Stimulated activated CD8-positive, alpha-beta memory T cell treated with anti-CD3 and anti-CD28 coated beads, Interleukin-12 subunit alpha, Interleukin-12 subunit beta, amount 100 ng/mL, for 4 hours (primary cell): ENCODE measurements around the gene B3GALT6.
A peak's percentile ranks its signal among the peaks of the same experiment; 100 is the strongest.

Experiments
- DNase-seq: peaks from one replicate; pipeline ENCODE4 v3.0.0-alpha.2; 2020; ENCODE audit warnings: low read depth

B3GALT6 gene

DNA sequence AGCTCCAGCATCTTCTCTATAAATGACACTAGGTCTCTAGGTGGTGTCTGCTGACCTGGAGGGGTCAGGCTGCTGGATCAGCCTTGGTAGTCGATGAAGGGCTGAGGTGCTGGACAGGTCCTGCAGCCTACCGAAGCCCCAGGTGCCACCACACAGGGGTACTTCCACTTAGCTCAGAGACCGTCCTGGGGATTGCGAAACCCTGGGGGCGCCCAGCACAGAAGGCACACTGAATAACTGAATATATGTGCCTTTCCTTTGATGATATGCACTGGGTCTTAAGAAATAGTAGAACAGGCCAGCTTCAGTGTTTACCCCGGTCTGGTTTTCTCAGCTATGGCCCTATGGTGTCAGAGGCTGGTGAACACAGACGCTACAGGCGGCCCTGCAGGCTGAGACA, 30.7 kb downstream of the B3GALT6 start:
- DNase-seq = no peak

DNA sequence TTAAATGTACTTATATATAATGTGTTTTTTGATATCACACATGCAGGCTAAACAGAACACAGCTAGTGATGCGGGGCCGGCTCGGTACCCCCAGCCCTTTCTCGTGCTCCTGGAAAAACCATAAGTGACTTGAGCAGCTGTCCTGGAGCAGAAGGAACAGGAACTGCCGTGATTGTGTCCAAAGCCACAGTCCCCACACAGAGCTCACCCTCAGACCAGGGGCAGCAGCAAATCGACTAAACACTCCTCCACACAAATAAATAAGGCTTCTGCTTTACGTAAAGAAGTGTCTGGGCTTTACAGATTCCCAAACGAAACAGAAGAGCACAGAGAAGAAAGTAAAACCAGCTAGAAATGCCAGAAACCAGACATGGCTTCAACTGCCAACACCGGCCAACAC, 32.0 kb downstream of the B3GALT6 start:
- DNase-seq = no peak

DNA sequence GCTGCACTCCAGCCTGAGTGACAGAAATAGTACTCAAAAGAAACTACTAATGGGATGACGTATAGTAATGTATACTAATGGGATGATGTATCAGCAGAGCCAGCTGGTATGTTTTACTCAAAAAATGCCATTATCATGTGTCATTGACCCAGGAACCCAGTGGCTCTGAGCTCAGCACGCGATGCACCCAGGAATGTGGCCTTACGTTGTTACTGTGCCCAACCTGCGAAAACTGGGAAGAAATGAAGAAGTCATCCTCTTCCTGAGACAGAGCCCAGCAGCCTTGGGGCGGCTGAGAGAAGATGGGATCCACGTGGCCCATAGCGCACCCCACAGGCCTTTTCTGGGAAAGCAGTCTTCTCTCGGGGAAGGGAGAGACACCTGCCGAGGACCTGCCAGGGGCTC, 32.8 kb downstream of the B3GALT6 start:
- DNase-seq = no peak

DNA sequence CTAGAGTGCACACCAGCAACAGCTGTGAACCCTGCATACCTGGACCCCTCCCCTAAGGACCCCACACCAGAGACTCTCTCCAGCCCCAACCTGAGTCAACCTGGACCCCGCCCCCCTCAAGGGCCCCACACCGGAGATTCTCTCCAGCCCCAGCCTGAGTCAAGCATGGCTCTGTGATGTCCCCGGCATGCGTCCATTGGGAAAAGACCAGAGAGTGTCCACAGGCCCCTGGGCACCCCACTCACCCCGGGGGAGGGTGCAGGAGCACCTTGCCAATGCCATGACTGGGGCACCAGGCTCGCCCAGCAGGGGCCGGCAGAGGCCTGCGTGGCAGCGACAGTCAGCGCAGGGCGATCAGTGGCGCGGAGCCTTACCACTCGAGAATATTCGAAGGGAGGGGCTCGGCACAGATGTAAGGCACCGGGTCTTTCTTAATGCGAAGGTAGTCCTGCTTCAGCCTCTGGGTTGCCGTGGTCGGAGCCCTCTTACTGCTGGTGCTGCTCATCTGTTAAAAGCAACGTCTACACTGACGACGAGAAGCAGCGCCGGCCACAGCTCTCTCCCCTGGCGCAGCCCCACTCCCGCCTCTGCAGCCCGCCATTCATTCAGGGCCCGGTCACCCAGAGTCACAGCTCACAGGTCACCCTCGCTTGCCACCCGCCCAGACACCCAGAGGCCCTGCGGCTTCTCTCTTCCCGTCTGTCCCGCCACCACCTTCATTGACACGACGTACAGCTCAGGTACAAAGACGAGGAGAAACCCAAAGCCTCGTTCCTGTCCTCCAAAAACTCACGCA, 35.6 kb downstream of the B3GALT6 start:
- no peak for DNase-seq

DNA sequence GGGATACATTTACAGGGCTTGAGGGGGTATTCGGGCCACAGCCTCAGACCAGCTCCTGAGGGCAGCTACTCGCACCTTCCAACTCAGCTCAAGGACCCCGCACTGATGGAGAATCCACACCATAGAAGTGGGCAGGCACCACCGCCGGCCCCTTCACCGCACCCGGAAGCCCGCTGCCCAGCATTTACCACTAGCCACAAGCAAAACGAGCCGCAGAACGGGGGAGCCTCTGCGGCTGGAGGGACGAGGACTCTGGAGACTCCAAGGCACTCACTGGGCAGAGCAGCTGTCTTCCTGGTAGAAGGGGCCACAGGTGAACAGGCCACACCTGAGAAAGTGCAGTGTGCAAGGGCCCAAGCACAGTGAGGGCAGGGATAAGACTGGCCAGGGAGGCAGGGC, 36.2 kb downstream of the B3GALT6 start:
- no peak for DNase-seq

DNA sequence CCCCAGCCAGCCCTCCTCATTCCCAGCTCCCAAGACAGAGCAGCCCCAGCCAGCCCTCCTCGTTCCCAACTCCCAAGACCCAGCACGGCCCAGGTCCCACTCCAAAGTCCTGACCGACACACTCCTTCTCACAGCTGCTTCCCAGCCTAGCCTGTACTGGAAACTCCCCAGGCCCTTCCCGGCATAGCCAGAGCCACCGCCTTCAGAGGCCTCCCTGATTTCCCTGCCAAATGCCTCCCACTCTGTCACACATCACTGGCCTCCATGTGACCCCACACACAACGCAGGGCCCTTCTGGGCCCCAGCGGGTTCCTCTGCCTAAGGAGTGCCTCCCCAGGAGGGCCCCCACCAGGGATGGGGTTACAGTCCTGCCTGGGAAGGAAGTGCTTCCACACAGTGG, 38.8 kb downstream of the B3GALT6 start:
- DNase-seq = no peak

DNA sequence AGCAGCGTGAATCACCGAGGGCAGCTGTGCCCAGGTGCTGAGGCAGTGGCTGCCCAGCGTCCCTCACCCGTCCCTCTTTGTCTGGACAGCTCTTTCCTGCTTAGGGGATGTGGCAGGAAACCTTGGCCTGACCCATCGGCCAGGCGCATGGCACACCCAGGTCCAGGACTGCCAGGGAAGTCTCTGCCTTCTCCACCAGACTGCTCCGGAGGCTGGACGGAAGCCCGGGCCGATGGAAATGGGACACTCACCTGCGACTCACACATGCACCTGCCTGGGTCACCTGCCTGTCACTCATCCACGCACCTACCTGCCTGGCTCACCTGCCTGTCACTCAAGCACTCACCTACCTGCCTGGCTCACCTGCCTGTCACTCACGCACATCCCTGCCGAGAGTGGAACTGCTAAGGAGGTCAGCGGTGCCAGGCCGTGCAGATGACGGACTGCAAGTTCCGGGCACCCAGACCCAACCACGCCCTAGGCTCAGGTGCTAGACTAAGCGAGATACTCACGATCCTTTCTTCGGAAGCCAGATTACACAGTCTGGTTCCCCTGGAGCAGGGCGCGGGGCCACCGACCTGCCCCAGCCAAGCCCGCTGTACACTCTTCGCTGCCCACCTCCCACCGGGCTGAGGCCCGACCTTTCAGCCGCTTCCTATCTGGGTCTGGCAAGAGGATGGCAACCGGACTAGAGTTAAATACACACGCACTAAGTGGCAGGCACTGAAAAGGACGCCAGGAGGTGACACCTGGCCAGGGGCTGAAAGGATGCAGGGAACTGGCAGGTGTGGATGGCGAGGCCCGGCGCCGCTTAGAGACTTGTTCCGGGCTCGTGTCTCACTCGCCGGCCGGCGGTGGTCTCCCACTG, 40.5 kb downstream of the B3GALT6 start:
- DNase-seq = no peak

DNA sequence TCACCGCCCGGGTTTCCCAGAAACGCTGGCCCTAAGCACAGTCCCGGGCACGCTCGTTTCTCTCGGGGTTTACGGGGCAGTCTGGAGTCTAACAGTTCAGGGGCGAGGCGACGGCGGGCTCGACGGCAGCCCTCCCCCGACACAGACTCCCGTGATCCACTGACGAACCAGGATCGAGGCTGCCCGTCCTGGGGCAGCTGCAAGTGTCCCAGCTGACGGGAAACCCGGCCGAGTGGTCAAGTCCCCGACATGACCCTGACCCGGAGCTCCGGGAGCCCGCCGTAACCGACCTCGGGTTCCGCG, 41.1 kb downstream of the B3GALT6 start:
- no peak for DNase-seq

DNA sequence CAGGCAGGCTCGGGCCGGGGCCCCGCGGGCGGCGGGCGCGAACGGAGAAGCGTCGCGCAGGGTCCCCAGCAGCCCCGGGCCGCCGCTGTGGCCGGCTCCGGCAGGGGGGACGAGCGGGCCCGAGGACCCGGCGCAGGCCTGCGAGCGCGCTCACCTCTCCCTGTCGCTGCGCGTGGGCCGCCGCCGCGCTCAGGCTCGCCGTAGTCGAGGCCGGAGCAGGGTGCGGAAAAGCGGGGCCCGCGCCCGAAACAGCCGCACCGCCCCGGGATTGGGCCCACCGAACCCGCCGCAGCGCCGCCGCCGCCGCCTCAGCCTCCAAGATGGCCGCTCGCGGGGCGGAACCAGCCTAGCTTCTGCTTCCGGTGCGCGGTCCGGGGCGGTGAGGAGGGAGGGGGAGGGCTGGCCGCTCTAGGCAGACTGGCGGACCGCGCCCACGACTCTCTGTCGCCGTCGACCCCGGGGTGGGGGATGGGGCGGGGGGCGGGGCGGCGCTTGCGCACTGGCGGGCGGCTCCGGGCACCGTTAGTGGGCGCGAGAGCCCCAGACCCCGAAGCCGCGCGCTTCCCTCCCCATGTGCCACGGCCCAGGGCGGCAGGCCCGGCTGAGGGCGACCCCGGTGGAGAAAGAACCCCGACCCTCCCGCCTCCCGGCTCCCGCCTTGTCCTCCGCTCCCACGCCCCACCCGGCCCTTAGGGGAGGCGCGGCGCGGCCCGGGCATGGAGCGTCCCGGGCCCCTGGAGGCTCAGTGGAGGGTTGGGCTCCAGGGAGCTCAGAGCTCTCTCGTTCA, 41.7 kb downstream of the B3GALT6 start, which contains the start of gene UBE2J2:
TSS of gene UBE2J2 (minus strand) at position 343 of the 787 bp plus-strand sequence. CDS start 5,862 bp downstream, outside the sequence.
- peak; percentile 88 for DNase-seq

DNA sequence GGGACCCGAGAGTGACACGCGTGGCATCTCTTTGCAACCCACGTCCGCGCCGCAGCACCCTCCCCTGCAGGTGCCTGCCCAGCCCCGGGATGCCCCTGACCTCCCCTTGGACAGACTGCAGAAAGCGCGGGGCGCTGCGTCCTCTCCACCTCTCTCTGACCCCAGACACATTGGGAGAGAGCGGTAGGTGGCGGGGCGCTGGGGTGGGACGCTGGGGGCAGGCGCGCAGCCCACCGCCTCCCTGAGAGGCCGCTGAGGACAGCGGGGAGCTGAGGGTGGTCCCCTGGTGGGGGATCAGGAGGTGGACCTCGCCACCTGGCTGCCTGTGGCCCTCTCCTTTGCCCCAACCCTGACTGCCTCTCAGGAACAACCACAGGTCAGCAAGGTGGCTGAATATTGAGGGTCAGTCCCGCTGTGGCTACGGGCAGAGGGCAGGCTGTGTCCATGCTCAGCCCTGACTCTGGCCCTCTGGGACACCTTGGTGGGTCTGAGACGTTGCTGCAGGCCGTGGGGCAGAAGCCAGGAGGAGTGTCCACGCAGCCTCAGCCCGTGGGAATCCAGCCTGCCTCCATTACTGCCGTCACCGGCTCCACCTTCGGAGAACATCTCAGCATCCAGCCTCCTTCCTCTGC, 42.4 kb downstream of the B3GALT6 start:
- DNase-seq = no peak

DNA sequence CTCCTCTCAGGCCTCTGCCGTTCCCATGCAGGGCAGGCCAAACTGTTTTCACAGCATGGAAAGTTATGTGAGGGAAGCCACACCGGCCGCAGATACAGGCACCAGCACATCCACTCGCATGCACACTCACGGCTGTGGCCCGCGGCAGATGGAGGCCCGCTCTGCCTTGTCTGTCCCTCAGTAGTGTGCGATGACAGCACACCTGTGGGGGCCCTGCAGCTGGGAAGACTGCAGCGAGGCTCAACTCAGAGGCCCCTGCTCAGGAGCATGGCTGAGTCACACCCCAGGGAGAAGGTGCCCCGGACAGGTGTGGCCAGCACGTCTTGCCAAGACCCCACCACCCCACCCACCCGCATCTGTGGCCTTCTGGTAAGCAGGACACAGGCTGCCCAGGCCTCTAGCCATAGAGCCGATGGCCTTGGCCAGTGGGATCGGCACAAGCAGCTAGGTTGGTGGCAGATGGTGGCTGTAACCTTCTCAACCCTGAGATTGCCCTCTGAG, 42.9 kb downstream of the B3GALT6 start:
- DNase-seq = no peak

DNA sequence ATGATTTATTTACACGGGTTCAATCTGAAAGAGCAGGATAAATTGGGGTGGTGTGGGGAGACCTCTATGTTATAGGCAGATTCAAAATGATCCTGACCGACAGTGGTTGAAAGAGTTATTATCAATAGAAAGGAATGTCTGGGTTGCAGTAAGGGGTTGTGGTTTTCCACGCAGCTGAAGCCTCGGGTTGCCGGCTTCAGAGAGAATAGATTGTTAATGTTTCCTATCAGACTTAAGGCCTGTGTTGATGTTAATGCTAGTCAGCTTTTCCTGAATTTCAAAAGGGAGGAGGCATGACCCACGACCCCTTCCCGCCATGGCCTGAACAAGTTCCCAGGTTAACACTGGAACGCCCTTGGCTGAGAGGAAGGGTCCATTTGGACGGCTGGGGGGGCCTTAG, 43.8 kb downstream of the B3GALT6 start:
- DNase-seq = no peak

DNA sequence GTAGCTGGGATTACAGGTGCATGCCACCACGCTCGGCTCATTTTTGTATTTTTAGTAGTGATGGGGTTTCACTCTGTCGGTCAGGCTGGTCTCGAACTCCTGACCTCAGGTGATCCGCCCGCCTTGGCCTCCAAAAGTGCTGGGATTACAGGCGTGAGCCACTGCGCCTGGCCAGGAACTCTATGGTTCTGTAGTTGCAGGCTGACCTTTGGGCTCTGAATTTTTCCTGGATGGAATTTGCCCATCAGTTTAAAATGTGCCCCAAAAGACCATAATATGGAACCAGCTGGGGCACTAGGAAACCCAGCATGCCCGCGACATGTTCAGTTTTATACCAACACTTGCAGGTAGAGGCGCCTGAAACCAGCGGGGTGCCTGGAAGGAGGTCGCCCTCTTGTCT, 46.6 kb downstream of the B3GALT6 start:
- no peak for DNase-seq

DNA sequence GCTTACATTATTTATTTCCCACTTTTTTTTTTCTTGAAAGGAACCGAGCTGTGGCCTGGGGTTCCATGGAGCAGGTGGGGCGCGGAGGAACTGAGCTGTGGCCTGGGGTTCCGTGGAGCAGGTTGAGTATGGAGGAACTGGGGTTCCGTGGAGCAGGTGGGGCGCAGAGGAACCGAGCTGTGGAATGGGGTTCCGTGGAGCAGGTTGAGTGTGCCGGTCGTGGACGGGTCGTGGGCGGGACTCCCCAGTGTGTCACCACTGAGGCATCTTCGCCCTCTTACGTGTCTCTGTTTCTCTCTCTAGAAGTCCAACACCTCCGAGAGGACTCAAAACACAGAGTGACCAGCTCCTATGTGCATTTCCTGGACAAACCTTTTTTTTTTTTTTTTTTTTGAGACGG, 47.0 kb downstream of the B3GALT6 start:
- DNase-seq = no peak

DNA sequence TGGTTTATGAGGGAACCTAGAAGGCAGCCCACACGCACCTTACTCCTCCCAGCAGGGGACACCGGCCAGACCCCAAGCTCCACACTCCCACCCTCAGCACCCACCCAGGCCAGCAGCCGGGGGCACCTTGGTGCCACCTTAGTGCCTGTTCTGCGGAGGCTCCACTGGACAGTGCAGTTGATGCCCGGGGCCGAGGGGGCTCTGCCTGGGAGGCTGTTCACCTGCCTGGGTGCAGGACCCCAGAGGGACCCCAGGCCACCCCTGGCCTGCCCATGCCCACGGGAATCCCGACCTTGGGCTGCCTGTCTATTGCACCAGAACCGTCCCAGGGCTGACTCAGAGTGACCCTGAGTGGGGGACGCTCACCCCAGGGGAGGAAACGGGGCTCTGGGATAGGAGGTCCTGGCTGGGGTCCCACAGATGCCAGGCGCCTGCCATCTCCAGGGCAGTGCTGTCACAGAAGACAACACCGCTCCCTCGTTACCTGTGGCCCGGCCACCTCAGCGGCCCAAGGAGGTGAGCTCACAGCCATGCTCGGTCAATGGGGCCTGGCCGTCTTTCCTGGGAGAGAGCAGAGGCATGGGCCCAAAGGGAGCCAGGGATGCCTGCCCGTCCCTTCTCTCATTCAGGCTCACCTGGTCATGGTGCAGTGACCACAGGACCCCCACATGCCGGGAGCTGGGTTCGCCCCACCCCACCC, 48.9 kb downstream of the B3GALT6 start:
- no peak for DNase-seq

DNA sequence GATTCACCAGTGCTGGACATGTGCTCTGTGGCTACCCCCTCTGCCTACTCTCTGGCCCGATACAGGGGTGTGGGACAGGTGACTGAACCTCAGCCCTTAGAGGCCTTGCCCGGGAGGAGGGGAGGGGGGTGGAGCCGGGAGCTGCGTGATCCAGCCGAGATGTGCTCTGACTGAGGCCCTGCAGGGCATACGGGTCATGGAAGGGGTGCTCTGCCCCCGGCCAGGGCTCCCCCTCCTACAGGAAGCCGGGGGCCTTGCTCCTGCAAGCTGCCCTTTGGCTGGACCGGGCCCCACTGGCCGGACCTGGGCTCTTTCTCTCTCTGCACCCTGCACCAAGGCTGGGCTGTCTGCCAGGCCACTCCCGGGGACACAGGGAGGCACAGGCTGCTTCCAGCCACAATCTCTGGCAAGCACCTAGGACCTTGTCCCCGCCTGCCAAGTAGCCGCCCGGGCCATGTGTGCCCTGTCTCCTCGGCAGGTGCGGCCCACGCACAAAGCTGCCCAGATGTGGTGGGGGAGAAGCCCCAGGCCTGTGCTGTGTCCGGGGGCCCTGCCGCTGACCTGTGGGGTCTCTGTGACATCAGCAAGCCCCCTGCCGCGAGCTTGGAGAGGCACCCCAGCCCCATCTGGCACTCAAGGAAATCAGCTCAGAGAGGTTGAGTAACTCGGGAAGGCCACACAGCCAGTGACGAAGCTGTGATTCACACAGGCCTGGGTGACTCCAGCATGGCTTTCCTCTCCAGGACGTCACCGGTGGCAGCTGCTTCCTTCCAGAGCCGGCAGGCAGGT, 49.7 kb downstream of the B3GALT6 start:
- DNase-seq = no peak

DNA sequence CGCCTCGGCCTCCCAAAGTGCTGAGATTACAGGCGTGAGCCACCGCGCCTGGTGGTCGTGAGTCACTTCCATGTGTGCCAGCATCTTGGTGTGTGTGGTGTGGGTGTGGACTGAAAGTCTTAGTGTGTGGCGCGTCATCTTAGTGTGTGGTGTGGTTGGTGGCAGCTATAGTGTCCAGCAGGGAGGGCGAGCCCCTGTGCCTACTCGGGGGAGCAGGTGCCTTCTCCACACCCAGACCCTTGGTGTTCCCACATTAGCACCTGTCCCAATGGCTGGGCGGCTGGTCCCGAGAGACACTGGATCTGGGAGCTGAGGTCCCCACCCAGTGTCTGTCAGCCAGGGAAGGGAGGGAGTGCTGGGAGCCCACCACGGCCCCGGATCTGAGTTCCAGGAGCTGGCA, 51.0 kb downstream of the B3GALT6 start:
- no peak for DNase-seq

DNA sequence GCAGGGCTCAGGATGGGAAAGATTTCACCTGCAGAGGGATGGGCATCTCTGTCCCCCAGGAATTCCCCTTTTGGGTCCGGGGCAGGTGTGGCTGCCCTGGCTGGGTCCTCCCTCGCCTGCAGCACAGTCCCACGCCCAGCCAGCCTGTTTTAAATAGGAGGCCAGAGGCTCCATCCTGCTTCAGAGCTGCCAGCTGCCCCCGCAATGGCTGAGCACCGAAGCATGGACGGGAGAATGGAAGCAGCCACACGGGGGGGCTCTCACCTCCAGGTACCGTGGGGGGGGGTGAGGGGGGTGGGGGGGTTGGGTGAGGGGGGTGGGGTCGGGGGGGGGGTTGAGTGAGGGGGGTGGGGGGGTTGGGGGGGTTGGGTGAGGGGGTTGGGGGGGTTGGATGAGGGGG, 51.8 kb downstream of the B3GALT6 start:
- no peak for DNase-seq
